Hepatocyte (in vitro differentiated cells): ENCODE measurements around the gene DAB1.

Experiments
- EZH2 ChIP-seq: fragments of 200-600 bp; sonication (generic); IDR thresholded peaks from 2 replicates; pipeline ENCODE4 v1.6.1; 2016; ENCODE audit warnings: antibody characterized with exemption, mild to moderate bottlenecking, borderline replicate concordance
- TF ChIP-seq, protein P1 (sequence below): fragments of 200-600 bp; sonication (generic); IDR thresholded peaks from 2 replicates; pipeline ENCODE4 v1.5.1; 2016; ENCODE audit warnings: antibody characterized with exemption, mild to moderate bottlenecking; ENCODE audit not compliant: poor library complexity

DNA sequence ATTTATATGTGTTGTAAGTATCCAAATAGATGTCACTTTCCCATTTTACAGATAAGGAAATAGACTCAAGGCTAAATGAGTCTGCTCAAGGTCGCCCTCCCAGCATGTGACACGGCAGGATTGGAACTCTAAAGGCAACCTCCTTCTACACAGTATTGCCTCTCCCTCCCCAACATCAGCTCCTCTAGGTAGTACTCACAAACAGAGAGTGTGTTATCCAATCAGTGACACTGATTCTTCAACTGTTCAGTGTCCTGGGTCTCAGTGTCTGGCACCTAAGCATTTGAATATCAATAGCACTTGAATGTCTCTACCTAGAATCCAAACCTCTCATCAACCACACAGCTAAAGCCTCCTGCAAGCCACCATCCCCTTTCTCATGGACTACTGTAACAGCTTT is 87.1 kb downstream of the DAB1 start:
- TF ChIP-seq, protein P1, sequence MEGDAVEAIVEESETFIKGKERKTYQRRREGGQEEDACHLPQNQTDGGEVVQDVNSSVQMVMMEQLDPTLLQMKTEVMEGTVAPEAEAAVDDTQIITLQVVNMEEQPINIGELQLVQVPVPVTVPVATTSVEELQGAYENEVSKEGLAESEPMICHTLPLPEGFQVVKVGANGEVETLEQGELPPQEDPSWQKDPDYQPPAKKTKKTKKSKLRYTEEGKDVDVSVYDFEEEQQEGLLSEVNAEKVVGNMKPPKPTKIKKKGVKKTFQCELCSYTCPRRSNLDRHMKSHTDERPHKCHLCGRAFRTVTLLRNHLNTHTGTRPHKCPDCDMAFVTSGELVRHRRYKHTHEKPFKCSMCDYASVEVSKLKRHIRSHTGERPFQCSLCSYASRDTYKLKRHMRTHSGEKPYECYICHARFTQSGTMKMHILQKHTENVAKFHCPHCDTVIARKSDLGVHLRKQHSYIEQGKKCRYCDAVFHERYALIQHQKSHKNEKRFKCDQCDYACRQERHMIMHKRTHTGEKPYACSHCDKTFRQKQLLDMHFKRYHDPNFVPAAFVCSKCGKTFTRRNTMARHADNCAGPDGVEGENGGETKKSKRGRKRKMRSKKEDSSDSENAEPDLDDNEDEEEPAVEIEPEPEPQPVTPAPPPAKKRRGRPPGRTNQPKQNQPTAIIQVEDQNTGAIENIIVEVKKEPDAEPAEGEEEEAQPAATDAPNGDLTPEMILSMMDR = no peak
- TF ChIP-seq EZH2 = no peak
